Hematopoietic multipotent progenitor cell treated with erythropoietin and hydrocortisone succinate and interleukin-3 and kit ligand, for 15 days (in vitro differentiated cells): ENCODE measurements around the gene BLMH.
A peak's percentile ranks its signal among the peaks of the same experiment; 100 is the strongest.

Source experiments
- DNase-seq: peaks from one replicate; pipeline ENCODE4 v3.0.0-alpha.2; 2015; ENCODE audit warnings: low spot score

Gene BLMH

GRCh38 chr17:30291543-30292285 is at the start of gene BLMH:
BLMH (minus strand) TSS chr17:30291944; CDS start chr17:30291819, 125 bp downstream.
- DNase-seq = peak; percentile 54

- no peak for DNase-seq
Measured at GRCh38 chr17:30340801-30341356, 49.1 kb upstream of the BLMH start.

DNA sequence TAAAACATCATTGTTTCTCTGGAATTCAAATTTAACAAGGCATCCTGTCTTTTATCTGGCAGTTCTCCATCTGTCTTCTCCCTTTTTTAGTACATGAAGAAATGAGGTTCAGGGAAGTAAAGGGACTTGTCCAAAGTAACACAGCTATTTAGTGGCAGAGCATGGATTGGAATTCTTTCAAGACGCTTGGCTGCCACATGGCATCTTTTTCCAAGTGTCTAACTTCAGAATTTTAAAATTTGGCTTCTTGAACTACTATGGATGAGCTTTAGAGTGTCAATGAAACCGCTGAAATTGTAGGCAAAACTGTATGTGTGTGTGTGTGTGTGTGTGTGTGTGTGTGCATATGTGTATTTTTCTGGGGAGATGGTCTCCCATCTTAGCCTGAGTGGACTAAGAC is 47.3 kb upstream of the BLMH start:
- no peak for DNase-seq

DNA sequence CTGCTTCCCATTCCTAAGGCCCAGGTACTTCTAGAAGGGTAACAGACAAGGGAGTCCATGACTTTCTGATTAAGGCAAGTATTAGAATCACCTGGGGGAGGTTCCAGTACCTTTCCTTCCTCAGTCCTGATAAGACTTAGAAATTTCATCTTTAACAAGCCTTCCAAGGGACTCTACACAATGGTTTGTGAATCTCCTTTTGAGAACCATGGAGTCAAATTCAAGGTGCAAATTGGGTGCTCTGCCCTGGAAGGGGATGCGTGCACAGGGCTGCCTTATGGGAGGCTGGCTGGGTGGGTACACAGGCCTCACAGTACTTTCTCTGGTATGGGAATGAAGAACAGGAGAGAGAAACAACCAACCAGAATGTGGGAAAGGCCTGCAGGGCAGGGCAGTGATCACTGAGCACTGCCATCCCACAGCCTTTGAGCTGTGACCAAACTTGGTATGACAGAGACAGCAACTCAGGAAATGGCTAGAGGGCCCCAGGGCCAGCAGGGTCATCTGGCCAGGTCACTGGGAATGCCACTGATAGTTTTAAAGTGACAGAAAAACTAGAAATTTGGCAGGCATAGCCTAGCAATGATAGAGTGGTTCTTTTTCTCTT is 45.8 kb upstream of the BLMH start:
- DNase-seq = no peak

GRCh38 chr17:30336369-30337171 is 44.8 kb upstream of the BLMH start:
- DNase-seq = peak; percentile 67

DNA sequence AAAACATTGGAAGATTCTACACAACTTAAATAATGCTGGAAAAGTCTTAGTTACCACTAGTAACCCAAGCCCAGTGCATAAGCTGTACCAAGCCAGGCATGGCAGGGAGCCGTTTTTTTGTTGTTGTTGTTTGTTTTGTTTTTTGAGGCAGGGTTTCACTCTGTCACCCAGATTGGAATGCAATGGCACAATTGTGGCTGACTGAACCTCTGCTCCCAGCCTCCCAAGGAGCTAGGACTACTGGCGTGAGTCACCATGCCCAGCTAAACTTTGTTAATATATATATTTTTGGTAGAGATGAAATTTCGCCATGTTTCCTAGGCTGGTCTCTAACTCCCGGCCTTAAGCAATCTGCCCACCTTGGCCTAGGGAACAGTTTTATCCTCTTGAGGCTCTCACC is 42.7 kb upstream of the BLMH start:
- no peak for DNase-seq

GRCh38 chr17:30333503-30334360 is 42.0 kb upstream of the BLMH start, which contains the start of gene TMIGD1:
TMIGD1 (minus strand) TSS chr17:30334057; CDS start chr17:30332133, 1,924 bp downstream.
- DNase-seq = no peak

DNA sequence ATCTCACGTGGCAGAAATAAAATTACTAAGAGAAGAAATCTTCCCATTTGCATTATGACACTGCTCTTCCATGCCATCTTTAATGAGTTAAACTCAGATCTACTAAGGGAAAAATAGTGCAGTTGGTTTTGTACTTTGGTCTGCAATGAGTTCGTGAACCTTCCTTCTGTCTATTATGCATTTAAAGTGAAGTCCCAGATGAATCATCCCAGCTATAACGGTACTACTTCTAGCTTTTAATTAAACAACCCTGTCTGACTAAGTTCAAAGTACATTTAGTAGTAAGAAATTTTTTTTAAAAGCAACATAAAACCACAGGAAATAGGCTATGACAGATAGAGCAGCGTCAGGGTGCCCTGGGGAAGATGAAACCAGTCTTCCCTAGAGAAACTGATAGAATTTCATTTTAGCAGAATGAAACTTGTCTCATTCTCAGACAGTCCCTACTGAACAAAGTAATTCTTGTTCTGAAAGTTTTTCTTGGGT is 40.4 kb upstream of the BLMH start:
- no peak for DNase-seq

DNA sequence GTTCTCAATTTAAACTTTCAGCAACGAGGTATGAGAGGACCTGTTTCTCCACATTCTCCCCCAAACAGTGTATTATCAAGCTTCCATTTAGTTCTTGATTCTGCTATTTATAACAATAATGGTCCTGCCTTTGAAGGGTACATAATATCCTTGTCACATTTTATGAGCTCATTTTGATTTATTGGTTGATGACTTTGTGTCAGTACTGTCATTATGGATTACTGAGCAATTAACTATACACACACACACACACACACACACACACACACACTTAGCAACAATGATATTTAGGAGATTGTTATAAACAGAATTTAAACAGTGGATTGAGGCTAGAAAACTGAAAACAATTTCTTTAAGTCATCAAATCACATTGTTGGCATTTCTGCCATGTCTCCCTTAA is 35.1 kb upstream of the BLMH start:
- DNase-seq = no peak

- DNase-seq = no peak
Measured at GRCh38 chr17:30324723-30325122, 33.0 kb upstream of the BLMH start.

DNA sequence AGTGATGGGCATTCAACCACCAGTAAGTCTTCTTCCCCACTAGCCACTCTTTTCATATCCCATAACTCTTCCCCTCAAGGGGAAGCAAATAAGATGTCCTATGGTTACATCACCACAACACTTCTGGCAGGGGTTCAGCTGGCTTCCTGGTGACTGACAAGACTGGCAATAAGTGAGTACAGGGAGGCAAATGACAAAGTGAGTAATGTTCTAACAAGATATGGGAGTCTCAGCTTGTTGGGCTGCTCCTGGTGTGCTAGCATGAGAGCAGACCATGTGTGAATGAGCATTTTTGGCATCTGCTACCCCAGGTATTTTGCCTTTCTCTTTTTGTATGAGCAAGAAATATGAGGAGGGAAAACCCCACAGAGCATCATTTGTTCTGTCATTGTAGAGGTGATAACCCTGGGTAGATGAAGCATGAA is 32.2 kb upstream of the BLMH start:
- no peak for DNase-seq

DNA sequence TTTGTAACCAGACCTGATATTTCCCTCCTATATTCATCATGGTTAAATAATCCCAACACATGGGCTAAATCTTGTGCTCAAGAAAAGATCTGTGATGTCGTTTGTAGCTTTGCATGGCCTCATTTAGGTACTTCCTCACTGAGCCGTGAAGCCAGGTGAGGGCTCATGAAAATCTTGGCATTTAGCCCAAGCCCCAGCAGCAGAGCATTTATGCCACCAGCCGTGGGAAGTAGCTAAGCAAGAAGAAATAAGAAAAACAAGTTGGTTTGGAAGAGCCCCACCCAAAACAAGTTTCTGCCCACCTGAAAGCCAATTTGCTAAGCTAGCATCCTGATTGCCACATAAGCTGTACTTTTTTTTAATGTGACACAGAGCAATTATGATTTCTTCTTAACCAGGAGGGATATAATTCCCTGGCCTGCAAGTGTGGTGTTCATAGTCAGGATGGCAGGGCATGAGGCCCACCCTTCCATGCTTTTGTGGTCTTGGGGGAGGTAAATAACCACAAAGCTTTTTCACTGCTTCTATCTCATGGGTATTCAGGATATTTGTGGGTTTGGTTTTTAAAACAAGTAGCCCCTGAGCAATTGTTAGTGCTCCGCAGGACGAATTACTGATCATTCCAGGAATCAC is 31.6 kb upstream of the BLMH start:
- DNase-seq = no peak

- no peak for DNase-seq
Measured at GRCh38 chr17:30321314-30321713, 29.6 kb upstream of the BLMH start.

- DNase-seq = no peak
Measured at GRCh38 chr17:30318155-30318554, 26.4 kb upstream of the BLMH start.

- DNase-seq = no peak
Measured at GRCh38 chr17:30316736-30317135, 25.0 kb upstream of the BLMH start.

GRCh38 chr17:30315106-30315505 is 23.4 kb upstream of the BLMH start:
- no peak for DNase-seq

GRCh38 chr17:30314474-30314873 is 22.7 kb upstream of the BLMH start:
- DNase-seq = no peak

DNA sequence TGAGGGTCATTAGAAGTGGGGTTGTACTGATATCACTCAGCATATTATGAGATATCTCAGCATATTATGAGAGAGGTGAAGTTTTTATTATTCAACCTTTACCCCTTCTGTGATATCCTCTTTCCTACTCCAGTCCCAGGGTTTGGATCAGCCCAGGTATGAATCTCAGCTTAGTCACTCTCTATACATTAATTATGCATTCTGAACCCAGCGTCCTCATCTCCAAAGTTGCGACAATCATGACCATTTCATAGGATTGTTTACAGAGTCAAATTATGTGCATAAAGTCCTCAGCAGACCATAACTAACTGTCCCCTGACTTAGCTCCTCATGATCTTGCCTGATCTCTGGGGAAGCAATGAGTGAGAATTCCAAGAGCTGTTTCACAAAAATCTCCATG is 20.5 kb upstream of the BLMH start:
- no peak for DNase-seq

- DNase-seq = no peak
Measured at GRCh38 chr17:30310562-30310961, 18.8 kb upstream of the BLMH start.

GRCh38 chr17:30309591-30309990 is 17.8 kb upstream of the BLMH start:
- DNase-seq = no peak

DNA sequence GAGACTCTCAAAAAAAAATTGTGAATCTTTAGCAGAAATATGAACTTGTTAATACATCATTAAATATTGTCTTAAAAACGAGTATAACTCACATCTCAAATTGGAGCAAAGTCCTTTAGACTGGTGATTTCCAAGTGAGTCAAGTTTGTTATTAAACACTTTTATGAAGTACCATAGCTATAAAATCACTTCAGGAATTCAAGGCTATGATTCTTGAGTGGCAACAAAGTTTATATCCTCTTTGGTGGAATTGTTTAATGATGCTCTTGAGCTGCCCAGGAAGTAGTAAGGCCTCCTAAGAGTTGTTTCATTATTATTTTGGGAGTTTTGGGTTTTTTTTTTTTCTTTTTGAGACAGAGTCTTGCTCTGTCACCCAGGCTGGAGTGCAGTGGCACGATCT is 16.7 kb upstream of the BLMH start:
- DNase-seq = no peak
